Mucosa of descending colon (tissue), 3 donors: Measurements from ENCODE around the gene NAA38. TPM values are rescaled to one million over a fixed set of nuclear protein-coding genes. Genes with fewer than 3 reads are reported as not detected.

Source experiments
- ATAC-seq: fragments of 200-7000 bp; cut with Tn5 transposase; one replicate; pipeline ENCODE4 v1.9.1; 2020; ENCODE audit warnings: mild to moderate bottlenecking, moderate library complexity
- DNase-seq, 3 donors: peaks; one replicate each; pipeline ENCODE4 v3.0.0-alpha.2; 2020
- H3K36me3 ChIP-seq: fragments of 200-600 bp; one replicate; pipeline ENCODE4 v1.8.0; 2021; ENCODE audit warnings: low read depth, mild to moderate bottlenecking
- H3K4me1 ChIP-seq: fragments of 200-600 bp; one replicate; pipeline ENCODE4 v1.8.0; 2021; ENCODE audit warnings: low read depth, mild to moderate bottlenecking
- H3K4me3 ChIP-seq: fragments of 200-600 bp; one replicate; pipeline ENCODE4 v1.8.0; 2021; ENCODE audit warnings: mild to moderate bottlenecking
- H3K9me3 ChIP-seq: fragments of 200-600 bp; one replicate; pipeline ENCODE4 v1.8.0; 2021; ENCODE audit warnings: mild to moderate bottlenecking
- CTCF ChIP-seq: fragments of 200-600 bp; IDR thresholded peaks from one replicate; pipeline ENCODE4 v1.8.0; 2022; ENCODE audit warnings: antibody characterized with exemption, mild to moderate bottlenecking
- intact Hi-C, 2 donors: fragments of 100-400 bp; cut with DNase I in 1 of 2; cut with micrococcal nuclease in 1 of 2; formaldehyde crosslinking; loops; one replicate each; pipeline versions ENCODE4 v1.11.0 to v1.11.1; 2022; cut with DNase I, micrococcal nuclease
- total RNA-seq, 3 donors: library from RNA; stranded (reverse); fragmentation: NEBNext Ultra II Directional in 2 of 3; extraction: Animal tissue kit (Norgen Biotek cat#: 25700) in 2 of 3; gene quantifications; one replicate each; pipeline versions ENCODE4 v1.2.1 to v1.2.4, GENCODE V29; 2021 to 2023
- donor health status: DM: no; HTN: no; CAD: no; lungs with moderate emphysema.
- donor health status: DM: no; HTN: no; CAD: no.
- donor health status: DM: no; HTN: yes; CAD: no.

NAA38 gene
- total RNA-seq, 3 donors from 2014 or later = 51.2 to 73.5 (median 58.2) TPM

GRCh38 chr17:7833795-7834541, 23.4 kb downstream of the NAA38 start, which contains the start of gene KDM6B:
Gene KDM6B, plus strand, starts transcription at chr17:7834217. Its CDS starts 11,338 bp downstream, at chr17:7845555.
- no peaks in the 10 kb centered on the region for H3K36me3 ChIP-seq
- ATAC-seq (peak; percentile 61), DNase-seq (peak; percentile 95 to 97 (median 97))
- TF ChIP-seq CTCF = no peak
- H3K4me3 ChIP-seq = peak within 1 kb of the TSS; percentile 42
- intact Hi-C loops = no loop called here
- no peaks in the 10 kb centered on the region for H3K9me3 ChIP-seq
- H3K4me1 ChIP-seq = peaks cover 33% of the 10 kb centered on the region

GRCh38 chr17:7833011-7833794, 24.2 kb downstream of the NAA38 start:
- intact Hi-C loops = no loop called here
- no peaks in the 10 kb centered on the region for H3K9me3 ChIP-seq
- no peak overlapping the region for H3K4me3 ChIP-seq
- H3K36me3 ChIP-seq = no peaks in the 10 kb centered on the region
- DNase-seq (peak in 1 of 3 donors; percentile 59), ATAC-seq (no peak)
- peaks cover 26% of the 10 kb centered on the region for H3K4me1 ChIP-seq
- TF ChIP-seq CTCF = no peak

- no peaks in the 10 kb centered on the region for H3K9me3 ChIP-seq
- peaks cover 22% of the 10 kb centered on the region for H3K4me1 ChIP-seq
- DNase-seq = no peak
- intact Hi-C loops = no loop called here
- ATAC-seq = no peak
- H3K4me3 ChIP-seq = no peak overlapping the region
- H3K36me3 ChIP-seq = no peaks in the 10 kb centered on the region
- TF ChIP-seq CTCF = no peak
These were observed 24.9 kb downstream of the NAA38 start for GRCh38 chr17:7832431-7832830.

GRCh38 chr17:7831233-7831632, 26.1 kb downstream of the NAA38 start:
- DNase-seq (no peak), ATAC-seq (no peak)
- Histone ChIP-seq H3K4me1 (peaks cover 13% of the 10 kb centered on the region), H3K36me3 (no peaks in the 10 kb centered on the region), H3K9me3 (no peaks in the 10 kb centered on the region), H3K4me3 (no peak overlapping the region)
- TF ChIP-seq CTCF = no peak
- intact Hi-C loops = no loop called here

- intact Hi-C loops = no loop called here
- DNase-seq (no peak), ATAC-seq (no peak)
- no peaks in the 10 kb centered on the region for H3K9me3 ChIP-seq
- H3K36me3 ChIP-seq = no peaks in the 10 kb centered on the region
- no peak overlapping the region for H3K4me3 ChIP-seq
- TF ChIP-seq CTCF = no peak
- H3K4me1 ChIP-seq = peaks cover 10% of the 10 kb centered on the region
These were observed 26.7 kb downstream of the NAA38 start for GRCh38 chr17:7830616-7831015.
